ENCODE data around the gene PHLDB2. TPM values are rescaled to one million over a fixed set of nuclear protein-coding genes. Genes with fewer than 3 reads are reported as not detected.

The PHLDB2 gene
- total RNA-seq, 1 experiment from 2014 or later: 143 TPM

- no peaks in the 10 kb centered on the region for H4K20me1 ChIP-seq (ENCODE audit: insufficient read depth)
- DNase-seq (ENCODE audit: low read depth, low spot score) (no peak), ATAC-seq (no peak)
- no peak overlapping the region for H2AFZ ChIP-seq (ENCODE audit: low read depth, low read length, poor library complexity, severe bottlenecking)
- H3K4me2 ChIP-seq (ENCODE audit: low read length): no peak overlapping the region
- intact Hi-C loops (cut with micrococcal nuclease): no loop called here
- no peaks in the 10 kb centered on the region for H3K9me3 ChIP-seq (ENCODE audit: control insufficient read depth in 1 of 2, insufficient read depth in 1 of 2, low read depth in 1 of 2, low read length in 2 of 2)
- CTCF ChIA-PET: no interaction called here
- no peaks in the 10 kb centered on the region for H3K9me2 ChIP-seq (ENCODE audit: insufficient read depth)
- POLR2A ChIA-PET: interaction anchor here (1.1 kb wide), 1 partner anchor 39 kb away, joined by 3 read pairs; no protein-coding TSS in a partner anchor
- RAD21 ChIA-PET (ENCODE audit: low non-redundant PET in 1 of 2, low total read pairs in 2 of 2, uncharacterized antibody in 2 of 2, unreplicated experiment in 2 of 2): no interaction called here
- H3K36me3 ChIP-seq (ENCODE audit: control insufficient read depth in 1 of 2, insufficient read depth in 2 of 2, low read length in 2 of 2): no peaks in the 10 kb centered on the region
- H3K27ac ChIP-seq (ENCODE audit: low read depth, low read length): no peak overlapping the region
- BruUV-seq (replicated peaks): no TSS peak
- no peak overlapping the region for H3K4me3 ChIP-seq (replicated peaks in 1 of 2; ENCODE audit: low read depth in 1 of 2, low read length in 2 of 2)
- H3K27me3 ChIP-seq (ENCODE audit: insufficient read depth, low read length): no peaks in the 10 kb centered on the region
- no peak overlapping the region for H3K9ac ChIP-seq (ENCODE audit: low read length)
- H3K79me2 ChIP-seq (ENCODE audit: insufficient read depth, low read length): no peaks in the 10 kb centered on the region
- H3K4me1 ChIP-seq (ENCODE audit: control insufficient read depth in 1 of 2, insufficient read depth in 2 of 2, low read length in 2 of 2): peaks cover 39 to 60% of the 10 kb centered on the region in 2 experiments
- TF ChIP-seq CBX3 (IDR thresholded peaks at IDR 0.05; ENCODE audit: low read depth): no peak
- no peak for TF ChIP-seq ELF1 (IDR thresholded peaks at IDR 0.05; ENCODE audit: borderline replicate concordance, low read depth)
- TF ChIP-seq JUND (IDR thresholded peaks at IDR 0.05): no peak
- no peak for TF ChIP-seq SRF (IDR thresholded peaks at IDR 0.05; ENCODE audit: low read depth)
- no peak for TF ChIP-seq YY1 (IDR thresholded peaks at IDR 0.05; ENCODE audit: extremely low read depth, insufficient replicate concordance, low read depth, low read length)
Observed at GRCh38 chr3:111812701-111813100, 46.4 kb upstream of the PHLDB2 start.

- CTCF ChIA-PET: no interaction called here
- intact Hi-C loops (cut with micrococcal nuclease): no loop called here
Observed at GRCh38 chr3:111813441-111813840, 45.6 kb upstream of the PHLDB2 start.

More at GRCh38 chr3:111813441-111813840, 45.6 kb upstream of the PHLDB2 start:
- H3K79me2 ChIP-seq (ENCODE audit: insufficient read depth, low read length): no peaks in the 10 kb centered on the region
- H3K4me2 ChIP-seq (ENCODE audit: low read length): no peak overlapping the region; the same call in 1 of the 2 replicates
- H3K27me3 ChIP-seq (ENCODE audit: insufficient read depth, low read length): no peaks in the 10 kb centered on the region
- H3K4me1 ChIP-seq (ENCODE audit: control insufficient read depth in 1 of 2, insufficient read depth in 2 of 2, low read length in 2 of 2): peaks cover 31 to 53% of the 10 kb centered on the region in 2 experiments
- no peak for ATAC-seq
- H3K9me2 ChIP-seq (ENCODE audit: insufficient read depth): no peaks in the 10 kb centered on the region
- H3K27ac ChIP-seq (ENCODE audit: low read depth, low read length): no peak overlapping the region
- no TSS peak for BruUV-seq (replicated peaks)
- DNase-seq (ENCODE audit: low read depth, low spot score): no peak
- no peak overlapping the region for H2AFZ ChIP-seq (ENCODE audit: low read depth, low read length, poor library complexity, severe bottlenecking)
- no peak for TF ChIP-seq EGR1 (IDR thresholded peaks at IDR 0.05; ENCODE audit: low read depth)
- TF ChIP-seq CEBPB (IDR thresholded peaks at IDR 0.05; ENCODE audit: low read depth): no peak
- H3K9me3 ChIP-seq (ENCODE audit: control insufficient read depth in 1 of 2, insufficient read depth in 1 of 2, low read depth in 1 of 2, low read length in 2 of 2): no peaks in the 10 kb centered on the region
- no peaks in the 10 kb centered on the region for H4K20me1 ChIP-seq (ENCODE audit: insufficient read depth)
- RAD21 ChIA-PET (ENCODE audit: low non-redundant PET in 1 of 2, low total read pairs in 2 of 2, uncharacterized antibody in 2 of 2, unreplicated experiment in 2 of 2): no interaction called here
- POLR2A ChIA-PET: no interaction called here
- no peak overlapping the region for H3K4me3 ChIP-seq (replicated peaks in 1 of 2; ENCODE audit: low read depth in 1 of 2, low read length in 2 of 2)
- H3K36me3 ChIP-seq (ENCODE audit: control insufficient read depth in 1 of 2, insufficient read depth in 2 of 2, low read length in 2 of 2): no peaks in the 10 kb centered on the region
- no peak overlapping the region; the same call in 1 of the 2 replicates for H3K9ac ChIP-seq (ENCODE audit: low read length)
